Activated naive CD4-positive, alpha-beta T cell treated with anti-CD3 and anti-CD28 coated beads, Interleukin-2, amount 50 U/mL, for 24 hours (primary cell): ENCODE results near the gene PEPD.

Source experiments
- H3K27ac Mint-ChIP-seq: one replicate; pipeline ENCODE4 v1.8.0; 2021; ENCODE audit warnings: mild to moderate bottlenecking, mixed read lengths
- H3K27me3 Mint-ChIP-seq: one replicate; pipeline ENCODE4 v1.8.0; 2021; ENCODE audit warnings: mixed read lengths
- H3K36me3 Mint-ChIP-seq: one replicate; pipeline ENCODE4 v1.8.0; 2021; ENCODE audit warnings: mixed read lengths
- H3K4me1 Mint-ChIP-seq: one replicate; pipeline ENCODE4 v1.8.0; 2021; ENCODE audit warnings: mixed read lengths
- H3K4me3 Mint-ChIP-seq: one replicate; pipeline ENCODE4 v1.8.0; 2021; ENCODE audit warnings: mild to moderate bottlenecking, mixed read lengths
- H3K9me3 Mint-ChIP-seq: one replicate; pipeline ENCODE4 v1.8.0; 2021; ENCODE audit warnings: mixed read lengths

Gene PEPD

GRCh38 chr19:33524024-33524664, 2.6 kb upstream of the PEPD start:
- Mint-ChIP-seq H3K4me1 (peaks cover 23% of the 10 kb centered on the region), H3K36me3 (no peaks in the 10 kb centered on the region), H3K27me3 (no peaks in the 10 kb centered on the region), H3K4me3 (no peak overlapping the region), H3K9me3 (no peaks in the 10 kb centered on the region), H3K27ac (no peak overlapping the region)

DNA sequence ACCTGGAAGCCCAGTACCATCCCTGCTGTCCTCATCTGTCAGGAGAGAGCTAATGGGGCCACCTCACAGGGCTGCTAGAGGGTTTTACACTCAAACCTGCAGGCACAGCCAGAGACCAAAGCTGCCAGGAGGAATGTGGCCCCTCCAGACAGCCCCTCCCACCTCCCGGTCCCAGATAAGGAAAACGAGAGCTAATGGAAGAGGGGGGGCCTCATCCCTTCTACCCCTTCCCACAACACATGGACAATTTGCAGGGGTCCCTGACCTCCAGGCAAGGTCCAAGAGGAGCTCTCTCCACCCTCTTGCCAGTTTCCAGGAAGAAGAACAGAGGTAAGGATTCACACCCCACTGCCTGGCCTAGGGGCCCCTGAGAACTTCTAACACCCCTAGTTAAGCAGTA, 1.6 kb upstream of the PEPD start:
- no peak overlapping the region for H3K27ac Mint-ChIP-seq
- no peaks in the 10 kb centered on the region for H3K36me3 Mint-ChIP-seq
- H3K9me3 Mint-ChIP-seq: no peaks in the 10 kb centered on the region
- peaks cover 23% of the 10 kb centered on the region for H3K4me1 Mint-ChIP-seq
- H3K4me3 Mint-ChIP-seq: no peak overlapping the region
- no peaks in the 10 kb centered on the region for H3K27me3 Mint-ChIP-seq

GRCh38 chr19:33522371-33522662, 726 bp upstream of the PEPD start:
- Mint-ChIP-seq H3K27ac (no peak overlapping the region), H3K4me3 (peak overlapping the region; percentile 87), H3K36me3 (no peaks in the 10 kb centered on the region), H3K4me1 (peaks cover 23% of the 10 kb centered on the region), H3K9me3 (no peaks in the 10 kb centered on the region), H3K27me3 (no peaks in the 10 kb centered on the region)

- Mint-ChIP-seq H3K9me3 (no peaks in the 10 kb centered on the region), H3K4me1 (peaks cover 29% of the 10 kb centered on the region), H3K4me3 (peak overlapping the region; percentile 87), H3K27me3 (no peaks in the 10 kb centered on the region), H3K27ac (peak overlapping the region; percentile 36), H3K36me3 (no peaks in the 10 kb centered on the region)
Measured at GRCh38 chr19:33520844-33521479, 629 bp downstream of the PEPD start.

DNA sequence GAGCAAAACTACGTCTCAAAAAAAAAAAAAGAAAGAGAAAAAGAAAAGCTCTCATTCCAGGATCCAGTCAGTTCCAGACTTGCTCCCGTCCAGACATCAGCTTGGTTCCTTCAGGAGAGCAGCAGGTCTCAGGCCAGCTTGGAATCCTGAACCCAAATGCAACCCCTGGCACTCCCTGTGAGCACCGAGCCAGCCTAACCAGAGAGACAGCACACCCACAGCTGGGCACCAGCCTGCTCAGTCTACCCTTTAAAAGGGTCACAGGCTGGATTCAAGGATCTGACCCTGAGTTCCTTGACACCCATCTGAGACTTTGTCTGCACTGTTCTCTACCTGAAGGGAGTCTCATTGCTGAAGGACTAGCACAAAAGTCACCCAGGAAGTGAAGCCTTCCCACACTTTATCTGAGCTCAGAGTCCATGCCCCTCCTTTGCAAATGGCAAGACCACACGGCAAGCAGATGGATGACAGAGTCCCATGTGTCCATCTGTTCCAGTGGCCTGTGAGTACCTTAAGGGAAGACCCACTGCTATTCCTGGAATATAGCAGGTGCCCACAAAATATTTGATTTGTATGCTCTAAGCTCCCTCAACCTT, 1.4 kb downstream of the PEPD start:
- peak overlapping the region; percentile 87 for H3K4me3 Mint-ChIP-seq
- no peak overlapping the region for H3K27ac Mint-ChIP-seq
- H3K27me3 Mint-ChIP-seq: no peaks in the 10 kb centered on the region
- H3K9me3 Mint-ChIP-seq: no peaks in the 10 kb centered on the region
- no peaks in the 10 kb centered on the region for H3K36me3 Mint-ChIP-seq
- peaks cover 29% of the 10 kb centered on the region for H3K4me1 Mint-ChIP-seq

GRCh38 chr19:33519416-33519815, 2.2 kb downstream of the PEPD start:
- H3K4me1 Mint-ChIP-seq: peaks cover 29% of the 10 kb centered on the region
- no peak overlapping the region for H3K27ac Mint-ChIP-seq
- H3K9me3 Mint-ChIP-seq: no peaks in the 10 kb centered on the region
- no peak overlapping the region for H3K4me3 Mint-ChIP-seq
- H3K27me3 Mint-ChIP-seq: no peaks in the 10 kb centered on the region
- H3K36me3 Mint-ChIP-seq: no peaks in the 10 kb centered on the region

DNA sequence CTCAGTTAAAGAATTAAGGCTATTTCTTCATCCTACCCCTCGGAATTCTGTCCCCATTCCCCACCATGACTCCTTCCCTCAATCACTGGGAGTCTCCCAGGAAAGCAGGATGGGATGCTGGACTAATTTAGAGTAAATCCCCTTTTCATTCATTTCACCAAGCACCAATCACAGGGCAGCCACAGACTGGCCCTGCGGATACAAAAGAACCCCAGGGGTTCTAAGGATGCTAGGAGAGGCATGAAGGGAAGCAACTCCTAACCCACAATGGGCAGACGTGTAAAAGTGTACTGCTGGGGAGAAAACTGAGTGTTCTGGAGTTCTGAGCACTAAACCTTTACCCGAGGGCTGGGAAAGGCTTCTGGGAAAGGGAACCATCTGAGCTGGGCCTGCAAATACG, 3.0 kb downstream of the PEPD start:
- H3K27ac Mint-ChIP-seq: no peak overlapping the region
- H3K27me3 Mint-ChIP-seq: no peaks in the 10 kb centered on the region
- H3K9me3 Mint-ChIP-seq: no peaks in the 10 kb centered on the region
- no peak overlapping the region for H3K4me3 Mint-ChIP-seq
- H3K36me3 Mint-ChIP-seq: no peaks in the 10 kb centered on the region
- H3K4me1 Mint-ChIP-seq: peaks cover 29% of the 10 kb centered on the region

- Mint-ChIP-seq H3K9me3 (no peaks in the 10 kb centered on the region), H3K27ac (no peak overlapping the region), H3K27me3 (no peaks in the 10 kb centered on the region), H3K36me3 (no peaks in the 10 kb centered on the region), H3K4me1 (peaks cover 29% of the 10 kb centered on the region), H3K4me3 (no peak overlapping the region)
Measured at GRCh38 chr19:33517922-33518321, 3.7 kb downstream of the PEPD start.

GRCh38 chr19:33515921-33516320, 5.7 kb downstream of the PEPD start:
- Mint-ChIP-seq H3K27me3 (no peaks in the 10 kb centered on the region), H3K36me3 (peaks cover 1% of the 10 kb centered on the region), H3K4me3 (no peak overlapping the region), H3K27ac (no peak overlapping the region), H3K9me3 (no peaks in the 10 kb centered on the region), H3K4me1 (peaks cover 19% of the 10 kb centered on the region)

GRCh38 chr19:33514885-33515551, 6.6 kb downstream of the PEPD start:
- Mint-ChIP-seq H3K27me3 (no peaks in the 10 kb centered on the region), H3K4me1 (peaks cover 10% of the 10 kb centered on the region), H3K36me3 (peaks cover 2% of the 10 kb centered on the region), H3K9me3 (no peaks in the 10 kb centered on the region), H3K27ac (no peak overlapping the region), H3K4me3 (no peak overlapping the region)

DNA sequence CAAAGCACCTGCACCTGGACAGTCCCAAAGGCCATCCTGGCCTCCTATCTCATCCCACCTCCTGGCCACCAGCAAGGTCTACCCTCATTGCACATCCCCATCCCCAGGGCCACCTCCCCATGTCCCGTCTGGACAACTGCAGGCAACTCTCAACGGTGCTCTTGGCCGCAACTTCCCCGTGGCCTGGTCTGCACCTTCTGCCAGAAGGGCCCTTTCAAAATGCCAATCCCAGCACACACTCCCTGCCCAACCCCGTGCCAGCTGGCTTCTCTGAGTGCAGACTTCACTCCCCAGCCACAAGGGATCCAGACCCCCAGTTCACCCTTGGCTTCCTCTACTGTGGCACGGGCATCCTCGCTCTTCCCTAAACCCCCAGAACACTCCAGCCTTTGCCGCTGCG, 8.2 kb downstream of the PEPD start:
- H3K36me3 Mint-ChIP-seq: peaks cover 3% of the 10 kb centered on the region
- no peaks in the 10 kb centered on the region for H3K9me3 Mint-ChIP-seq
- H3K4me1 Mint-ChIP-seq: peaks cover 6% of the 10 kb centered on the region
- no peak overlapping the region for H3K4me3 Mint-ChIP-seq
- H3K27me3 Mint-ChIP-seq: no peaks in the 10 kb centered on the region
- no peak overlapping the region for H3K27ac Mint-ChIP-seq

GRCh38 chr19:33512580-33513137, 8.9 kb downstream of the PEPD start:
- Mint-ChIP-seq H3K36me3 (peaks cover 3% of the 10 kb centered on the region), H3K9me3 (no peaks in the 10 kb centered on the region), H3K27ac (no peak overlapping the region), H3K4me1 (peaks cover 6% of the 10 kb centered on the region), H3K27me3 (no peaks in the 10 kb centered on the region), H3K4me3 (no peak overlapping the region)

DNA sequence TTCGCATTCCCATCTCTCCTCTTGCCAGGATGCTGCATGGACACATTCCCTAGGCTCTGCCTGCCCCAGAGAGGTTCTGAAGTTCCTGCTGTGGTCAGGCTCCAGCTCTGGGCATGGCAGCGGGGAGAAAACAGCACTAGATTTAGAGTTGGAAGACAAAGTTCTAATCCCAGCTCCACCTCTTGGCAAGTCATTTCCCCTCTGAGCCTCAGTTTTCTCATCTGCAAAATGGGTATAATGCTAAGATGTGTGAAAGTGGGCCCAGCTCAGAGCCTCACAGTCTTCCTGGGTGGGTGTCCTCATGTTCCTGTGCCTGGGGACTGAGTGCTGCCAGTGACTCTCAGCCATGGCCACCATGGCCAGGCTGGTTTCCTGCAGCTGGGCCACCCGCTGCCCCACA, 9.6 kb downstream of the PEPD start:
- Mint-ChIP-seq H3K27ac (no peak overlapping the region), H3K4me3 (no peak overlapping the region), H3K36me3 (peaks cover 3% of the 10 kb centered on the region), H3K4me1 (peaks cover 6% of the 10 kb centered on the region), H3K27me3 (no peaks in the 10 kb centered on the region), H3K9me3 (no peaks in the 10 kb centered on the region)

DNA sequence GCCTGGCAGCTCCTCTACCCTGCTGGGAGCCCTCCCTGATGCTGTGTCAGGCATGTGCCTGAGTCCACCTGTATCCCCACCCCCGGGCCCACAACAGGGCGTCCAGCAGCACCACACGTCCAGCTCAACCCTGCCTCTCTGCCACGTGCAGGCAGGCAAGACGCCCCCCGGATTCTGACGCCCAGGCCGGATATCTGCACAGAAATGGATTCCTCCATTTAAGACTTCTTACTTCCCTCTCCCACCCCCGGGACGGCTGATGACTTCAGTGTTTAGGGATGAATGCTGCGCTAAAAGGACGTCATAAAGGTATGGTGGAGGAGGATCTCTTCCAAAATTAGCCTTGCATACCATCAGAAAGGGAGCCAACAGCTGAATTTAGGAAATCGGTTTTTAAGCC, 10.2 kb downstream of the PEPD start:
- no peaks in the 10 kb centered on the region for H3K27me3 Mint-ChIP-seq
- no peak overlapping the region for H3K27ac Mint-ChIP-seq
- H3K4me3 Mint-ChIP-seq: no peak overlapping the region
- no peaks in the 10 kb centered on the region for H3K4me1 Mint-ChIP-seq
- H3K36me3 Mint-ChIP-seq: peaks cover 3% of the 10 kb centered on the region
- no peaks in the 10 kb centered on the region for H3K9me3 Mint-ChIP-seq

GRCh38 chr19:33510462-33511194, 11.0 kb downstream of the PEPD start:
- Mint-ChIP-seq H3K27ac (no peak overlapping the region), H3K36me3 (peaks cover 3% of the 10 kb centered on the region), H3K4me3 (no peak overlapping the region), H3K4me1 (no peaks in the 10 kb centered on the region), H3K9me3 (no peaks in the 10 kb centered on the region), H3K27me3 (no peaks in the 10 kb centered on the region)
